ENCODE results near the gene MED9. TPM values are rescaled to one million over a fixed set of nuclear protein-coding genes. Genes with fewer than 3 reads are reported as not detected.
"Not testable (repeated sequence)": the region's sequence is repeated elsewhere in the genome, so short reads cannot be mapped to it uniquely, and the experiment has no call there.

Gene MED9
- total RNA-seq, 3 donors from 2014 or later (not counting 1 experiment from before 2014, with no cell fraction given), result 19.8 to 23.5 (median 22.3) TPM

DNA sequence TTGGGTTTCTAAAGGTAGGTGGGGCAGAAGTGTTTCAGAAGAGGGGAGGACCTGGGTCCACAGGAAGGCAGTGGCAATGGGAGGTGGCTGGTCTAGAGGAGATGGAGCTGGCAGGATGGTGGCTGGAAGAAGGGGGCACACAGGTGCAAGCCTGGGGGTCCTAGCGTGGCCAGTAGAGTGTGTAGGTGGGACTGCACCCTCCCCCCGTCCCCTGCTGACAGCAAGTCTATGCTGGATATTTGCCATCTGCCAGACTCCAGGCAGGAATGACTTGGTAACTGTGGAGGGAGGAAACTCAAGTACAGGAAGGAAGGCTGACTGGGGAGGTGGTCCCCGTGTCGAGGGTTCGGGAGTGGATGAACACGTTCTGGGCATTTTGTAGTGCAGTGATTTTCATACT lies 8.6 kb downstream of the MED9 start:
- 94% methylated on average over 6 of the region's 6 CpGs for WGBS (ENCODE audit: insufficient coverage)
- H3K9me3 ChIP-seq (ENCODE audit: control insufficient read depth, insufficient read depth, low read length), result no peaks in the 10 kb centered on the region
- intact Hi-C loops (cut with micrococcal nuclease), result no loop called here
- DNase-seq, result no peak
- H3K27ac Mint-ChIP-seq, result no peak overlapping the region
- H3K4me3 ChIP-seq (ENCODE audit: low read length), result no peak overlapping the region
- TF ChIP-seq, protein P1, sequence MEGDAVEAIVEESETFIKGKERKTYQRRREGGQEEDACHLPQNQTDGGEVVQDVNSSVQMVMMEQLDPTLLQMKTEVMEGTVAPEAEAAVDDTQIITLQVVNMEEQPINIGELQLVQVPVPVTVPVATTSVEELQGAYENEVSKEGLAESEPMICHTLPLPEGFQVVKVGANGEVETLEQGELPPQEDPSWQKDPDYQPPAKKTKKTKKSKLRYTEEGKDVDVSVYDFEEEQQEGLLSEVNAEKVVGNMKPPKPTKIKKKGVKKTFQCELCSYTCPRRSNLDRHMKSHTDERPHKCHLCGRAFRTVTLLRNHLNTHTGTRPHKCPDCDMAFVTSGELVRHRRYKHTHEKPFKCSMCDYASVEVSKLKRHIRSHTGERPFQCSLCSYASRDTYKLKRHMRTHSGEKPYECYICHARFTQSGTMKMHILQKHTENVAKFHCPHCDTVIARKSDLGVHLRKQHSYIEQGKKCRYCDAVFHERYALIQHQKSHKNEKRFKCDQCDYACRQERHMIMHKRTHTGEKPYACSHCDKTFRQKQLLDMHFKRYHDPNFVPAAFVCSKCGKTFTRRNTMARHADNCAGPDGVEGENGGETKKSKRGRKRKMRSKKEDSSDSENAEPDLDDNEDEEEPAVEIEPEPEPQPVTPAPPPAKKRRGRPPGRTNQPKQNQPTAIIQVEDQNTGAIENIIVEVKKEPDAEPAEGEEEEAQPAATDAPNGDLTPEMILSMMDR (IDR thresholded peaks at IDR 0.05), result no peak
- H3K9me3 Mint-ChIP-seq, result no peaks in the 10 kb centered on the region
- H3K27me3 ChIP-seq (ENCODE audit: control insufficient read depth, insufficient read depth, low read length), result no peaks in the 10 kb centered on the region
- no peaks in the 10 kb centered on the region for H3K36me3 Mint-ChIP-seq
- ATAC-seq, result no peak
- no peaks in the 10 kb centered on the region for H3K4me1 ChIP-seq (ENCODE audit: control insufficient read depth, insufficient read depth, low read length)
- peaks cover 29 to 42% of the 10 kb centered on the region in 2 donors for H3K4me1 Mint-ChIP-seq
- peaks cover 2% of the 10 kb centered on the region for H3K36me3 ChIP-seq (ENCODE audit: control insufficient read depth, insufficient read depth, low read length)
- no peak overlapping the region for H3K27ac ChIP-seq (ENCODE audit: low read length)
- H3K27me3 Mint-ChIP-seq (ENCODE audit: low read depth in 2 of 2), result no peaks in the 10 kb centered on the region
- H3K4me3 Mint-ChIP-seq, result no peak overlapping the region

DNA sequence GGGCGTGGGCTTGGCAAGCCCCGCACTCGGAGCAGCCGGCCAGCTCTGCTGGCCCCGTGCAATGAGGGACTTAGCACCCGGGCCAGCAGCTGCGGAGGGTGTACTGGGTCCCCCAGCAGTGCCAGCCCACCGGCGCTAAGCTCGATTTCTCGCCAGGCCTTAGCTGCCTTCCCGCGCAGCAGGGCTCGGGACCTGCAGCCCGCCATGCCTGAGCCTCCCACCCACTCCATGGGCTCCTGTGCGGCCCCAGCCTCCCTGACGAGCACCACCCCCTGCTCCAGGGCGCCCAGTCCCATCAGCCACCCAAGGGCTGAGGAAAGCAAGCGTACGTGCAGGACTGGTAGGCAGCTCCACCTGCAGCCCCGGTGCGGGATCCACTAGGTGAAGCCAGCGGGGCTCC lies 9.6 kb downstream of the MED9 start:
- DNase-seq; intact Hi-C loops (cut with micrococcal nuclease); H3K4me3 ChIP-seq (ENCODE audit: low read length); H3K36me3 ChIP-seq (ENCODE audit: control insufficient read depth, insufficient read depth, low read length); ATAC-seq; H3K27me3 ChIP-seq (ENCODE audit: control insufficient read depth, insufficient read depth, low read length); H3K27ac ChIP-seq (ENCODE audit: low read length); H3K9me3 ChIP-seq (ENCODE audit: control insufficient read depth, insufficient read depth, low read length); H3K27ac Mint-ChIP-seq; H3K9me3 Mint-ChIP-seq; H3K4me1 ChIP-seq (ENCODE audit: control insufficient read depth, insufficient read depth, low read length); H3K27me3 Mint-ChIP-seq (ENCODE audit: low read depth in 2 of 2); H3K36me3 Mint-ChIP-seq; H3K4me3 Mint-ChIP-seq: not testable (repeated sequence)
- 98% methylated on average over 23 of the region's 23 CpGs for WGBS (ENCODE audit: insufficient coverage)
- peaks cover 23 to 35% of the 10 kb centered on the region in 2 donors for H3K4me1 Mint-ChIP-seq

DNA sequence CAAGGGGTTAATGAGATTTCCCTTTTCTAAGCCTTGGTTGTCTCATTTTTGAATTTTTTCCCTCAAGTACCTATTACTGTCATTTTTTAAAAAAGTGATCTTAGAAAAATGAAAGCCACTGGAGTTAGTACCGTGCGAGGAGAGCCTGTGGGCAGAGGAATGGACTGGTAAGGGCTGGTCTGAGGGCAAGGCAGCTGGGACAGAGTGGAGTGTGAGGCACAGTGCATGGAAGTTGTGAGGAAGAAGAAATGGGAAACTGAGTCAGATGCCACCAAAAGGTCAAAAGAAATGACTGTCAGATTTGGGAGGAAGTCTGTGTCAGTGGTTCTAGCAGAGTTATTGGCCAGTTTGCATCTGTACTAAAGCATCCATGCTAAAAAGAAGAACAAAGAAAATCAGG lies 11.2 kb downstream of the MED9 start:
- H3K36me3 Mint-ChIP-seq, result no peaks in the 10 kb centered on the region
- H3K27me3 Mint-ChIP-seq (ENCODE audit: low read depth in 2 of 2), result no peaks in the 10 kb centered on the region
- intact Hi-C loops (cut with micrococcal nuclease), result no loop called here
- DNase-seq (no peak), ATAC-seq (no peak)
- Histone ChIP-seq H3K4me3 (ENCODE audit: low read length) (no peak overlapping the region), H3K27me3 (ENCODE audit: control insufficient read depth, insufficient read depth, low read length) (no peaks in the 10 kb centered on the region), H3K4me1 (ENCODE audit: control insufficient read depth, insufficient read depth, low read length) (no peaks in the 10 kb centered on the region), H3K27ac (ENCODE audit: low read length) (no peak overlapping the region), H3K9me3 (ENCODE audit: control insufficient read depth, insufficient read depth, low read length) (no peaks in the 10 kb centered on the region), H3K36me3 (ENCODE audit: control insufficient read depth, insufficient read depth, low read length) (peaks cover 18% of the 10 kb centered on the region)
- no peak overlapping the region for H3K27ac Mint-ChIP-seq
- no peaks in the 10 kb centered on the region for H3K9me3 Mint-ChIP-seq
- WGBS (ENCODE audit: insufficient coverage), result 95% methylated on average over 2 of the region's 2 CpGs
- no peak overlapping the region for H3K4me3 Mint-ChIP-seq
- TF ChIP-seq, protein P1 (IDR thresholded peaks at IDR 0.05), result no peak
- peaks cover 16 to 22% of the 10 kb centered on the region in 2 donors for H3K4me1 Mint-ChIP-seq

DNA sequence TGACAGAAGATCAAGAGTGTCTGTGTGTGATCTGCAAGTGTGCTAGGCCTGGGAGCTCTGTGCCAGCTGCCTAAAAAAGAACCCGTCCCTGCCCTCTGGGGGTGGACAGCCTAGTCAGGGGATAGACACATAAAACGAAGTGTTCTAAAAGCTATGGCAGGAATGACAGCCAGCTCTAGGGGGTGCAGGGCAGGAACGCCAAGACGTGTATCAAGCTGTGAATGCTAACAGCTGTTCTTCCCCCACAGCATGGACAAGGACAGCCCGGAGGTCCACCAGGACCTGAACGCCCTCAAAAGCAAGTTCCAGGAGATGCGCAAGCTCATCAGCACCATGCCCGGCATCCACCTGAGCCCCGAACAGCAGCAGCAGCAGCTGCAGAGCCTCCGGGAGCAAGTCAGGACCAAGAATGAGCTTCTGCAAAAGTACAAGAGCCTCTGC lies 14.3 kb downstream of the MED9 start:
- WGBS (ENCODE audit: insufficient coverage), result 78% methylated on average over 10 of the region's 10 CpGs
- no peak overlapping the region for H3K27ac Mint-ChIP-seq
- DNase-seq, result no peak

More for the DNA sequence above, 14.3 kb downstream of the MED9 start:
- Histone ChIP-seq H3K27ac (ENCODE audit: low read length) (no peak overlapping the region), H3K9me3 (ENCODE audit: control insufficient read depth, insufficient read depth, low read length) (no peaks in the 10 kb centered on the region), H3K27me3 (ENCODE audit: control insufficient read depth, insufficient read depth, low read length) (peaks cover 6% of the 10 kb centered on the region), H3K4me1 (ENCODE audit: control insufficient read depth, insufficient read depth, low read length) (peaks cover 12% of the 10 kb centered on the region), H3K4me3 (ENCODE audit: low read length) (no peak overlapping the region), H3K36me3 (ENCODE audit: control insufficient read depth, insufficient read depth, low read length) (peaks cover 16% of the 10 kb centered on the region)
- H3K4me1 Mint-ChIP-seq, result peaks cover 14 to 24% of the 10 kb centered on the region in 2 donors
- TF ChIP-seq, protein P1 (IDR thresholded peaks at IDR 0.05), result no peak
- H3K36me3 Mint-ChIP-seq, result no peaks in the 10 kb centered on the region
- H3K4me3 Mint-ChIP-seq, result no peak overlapping the region
- H3K27me3 Mint-ChIP-seq (ENCODE audit: low read depth in 2 of 2), result peaks cover 5 to 6% of the 10 kb centered on the region in 2 donors
- H3K9me3 Mint-ChIP-seq, result no peaks in the 10 kb centered on the region
- intact Hi-C loops (cut with micrococcal nuclease), result no loop called here
- no peak for ATAC-seq
